IMR-90 (cell line): Measurements from ENCODE around the gene NUDCD3. TPM values are rescaled to one million over a fixed set of nuclear protein-coding genes. Genes with fewer than 3 reads are reported as not detected.

ENCODE experiments used
- ATAC-seq: fragments of 200-7000 bp; cut with Tn5 transposase; 2 replicates; pipeline ENCODE4 v1.9.1; 2020; ENCODE audit warnings: low read depth, mild to moderate bottlenecking, moderate library complexity
- BruUV-seq: library from RNA; stranded (reverse); fragments of 400-500 nt; replicated peaks from 2 replicates; lab custom pipeline; 2021; lab: Mats Ljungman, UMichigan
- CTCF ChIA-PET: fragments of 300-600 bp; formaldehyde crosslinking; extraction: SDS; loops from one replicate; lab custom pipeline; 2021; ENCODE audit warnings: antibody characterized with exemption; lab: Yijun Ruan, JAX
- POLR2A ChIA-PET: fragments of 300-600 bp; sonication (Branson Sonifier 250); formaldehyde crosslinking; loops from one replicate; lab custom pipeline; 2022; ENCODE audit warnings: antibody characterized with exemption; ENCODE audit not compliant: unreplicated experiment; lab: Charles Lee
- DNase-seq: peaks from one replicate; pipeline ENCODE4 v3.0.0; 2013
- H2AFZ ChIP-seq: replicated peaks from 2 replicates; pipeline ENCODE3; 2013; ENCODE audit warnings: low read length, mild to moderate bottlenecking; ENCODE audit not compliant: poor library complexity
- H2AK5ac ChIP-seq: 2 replicates; pipeline ENCODE4 v1.6.1; 2013; ENCODE audit warnings: low read depth, low read length, inconsistent platforms
- H2AK9ac ChIP-seq: replicated peaks from 2 replicates; pipeline ENCODE3; 2013; ENCODE audit warnings: mild to moderate bottlenecking, low read depth, low read length, moderate library complexity; ENCODE audit not compliant: poor library complexity
- H2BK120ac ChIP-seq: 2 replicates; pipeline ENCODE4 v1.6.1; 2013; ENCODE audit warnings: low read depth, low read length, inconsistent platforms
- H2BK15ac ChIP-seq: 3 replicates; pipeline ENCODE4 v1.6.1; 2013; ENCODE audit warnings: low read depth, low read length, inconsistent platforms
- H2BK20ac ChIP-seq: 2 replicates; pipeline ENCODE4 v1.6.1; 2013; ENCODE audit warnings: low read depth, mild to moderate bottlenecking, inconsistent platforms, low read length, moderate library complexity
- H2BK5ac ChIP-seq: 2 replicates; pipeline ENCODE4 v1.6.1; 2013; ENCODE audit warnings: mild to moderate bottlenecking, low read depth, low read length, inconsistent platforms; ENCODE audit not compliant: poor library complexity, severe bottlenecking
- H3K14ac ChIP-seq: replicated peaks from 2 replicates; pipeline ENCODE4 v1.6.1; 2013; ENCODE audit warnings: low read depth, low read length, inconsistent platforms
- H3K18ac ChIP-seq: 2 replicates; pipeline ENCODE4 v1.6.1; 2013; ENCODE audit warnings: low read depth, low read length, control low read depth
- H3K23ac ChIP-seq: 2 replicates; pipeline ENCODE4 v1.6.1; 2013; ENCODE audit warnings: low read depth, low read length, inconsistent platforms
- H3K27ac ChIP-seq: 2 replicates; pipeline ENCODE4 v1.5.1; 2013; ENCODE audit warnings: mild to moderate bottlenecking, control low read depth, low read length; ENCODE audit not compliant: insufficient read depth
- H3K27me3 ChIP-seq: 2 replicates; pipeline ENCODE4 v1.6.1; 2013; ENCODE audit warnings: low read length; ENCODE audit not compliant: control insufficient read depth, insufficient read depth
- H3K36me3 ChIP-seq: 2 replicates; pipeline ENCODE4 v1.6.1; 2013; ENCODE audit warnings: low read length, mixed read lengths; ENCODE audit not compliant: control insufficient read depth, insufficient read depth
- H3K4ac ChIP-seq: 2 replicates; pipeline ENCODE4 v1.6.1; 2013; ENCODE audit warnings: low read depth, low read length, inconsistent platforms
- H3K4me1 ChIP-seq: 2 replicates; pipeline ENCODE4 v1.6.1; 2013; ENCODE audit warnings: low read length, mixed read lengths; ENCODE audit not compliant: control insufficient read depth, insufficient read depth
- H3K4me2 ChIP-seq: 2 replicates; pipeline ENCODE4 v1.6.1; 2013; ENCODE audit warnings: low read depth, mild to moderate bottlenecking, control low read depth, low read length, moderate library complexity
- H3K4me3 ChIP-seq: 2 replicates; pipeline ENCODE4 v1.5.1; 2013; ENCODE audit warnings: low read depth, mild to moderate bottlenecking, control low read depth, low read length, moderate library complexity; ENCODE audit not compliant: insufficient read depth
- H3K56ac ChIP-seq: 2 replicates; pipeline ENCODE4 v1.6.1; 2013; ENCODE audit warnings: low read length, inconsistent platforms; ENCODE audit not compliant: insufficient read depth; ENCODE audit errors: extremely low read depth
- H3K79me1 ChIP-seq, 2 experiments: 2 replicates each; pipeline ENCODE4 v1.6.1; 2013; ENCODE audit warnings: low read length in 2 of 2, inconsistent platforms in 1 of 2, low read depth in 1 of 2
- H3K9ac ChIP-seq: 2 replicates; pipeline ENCODE4 v1.6.1; 2013; ENCODE audit warnings: low read depth, low read length, control low read depth
- H3K9me1 ChIP-seq: 2 replicates; pipeline ENCODE4 v1.6.1; 2013; ENCODE audit warnings: low read length, inconsistent platforms; ENCODE audit not compliant: insufficient read depth
- H3K9me3 ChIP-seq: 2 replicates; pipeline ENCODE4 v1.6.1; 2013; ENCODE audit warnings: low read length; ENCODE audit not compliant: control insufficient read depth, insufficient read depth
- H4K20me1 ChIP-seq: 2 replicates; pipeline ENCODE4 v1.6.1; 2013; ENCODE audit warnings: low read length, inconsistent platforms; ENCODE audit not compliant: insufficient read depth
- H4K5ac ChIP-seq: 2 replicates; pipeline ENCODE4 v1.6.1; 2013; ENCODE audit warnings: mild to moderate bottlenecking, low read depth, low read length, control low read depth
- H4K8ac ChIP-seq, 2 experiments: 2 replicates each; pipeline ENCODE4 v1.6.1; 2013; ENCODE audit warnings: low read depth in 2 of 2, low read length in 2 of 2, control low read depth in 1 of 2, inconsistent platforms in 1 of 2
- H4K91ac ChIP-seq: 2 replicates; pipeline ENCODE4 v1.6.1; 2013; ENCODE audit warnings: low read depth, low read length, inconsistent platforms; ENCODE audit not compliant: insufficient read depth
- BHLHE40 ChIP-seq: fragments of 150-350 bp; IDR thresholded peaks from 2 replicates; pipeline ENCODE4 v1.6.1; 2016; ENCODE audit warnings: mild to moderate bottlenecking, low read depth, low read length
- CEBPB ChIP-seq: IDR thresholded peaks from 2 replicates; pipeline ENCODE4 v1.6.1; 2012; ENCODE audit warnings: low read depth, low read length, improper control_type of control experiment
- CHD1 ChIP-seq: IDR thresholded peaks from 2 replicates; pipeline ENCODE4 v1.6.1; 2012; ENCODE audit warnings: low read depth, low read length, improper control_type of control experiment
- CTCF ChIP-seq: conservative IDR thresholded peaks from 2 replicates; pipeline ENCODE4 v1.5.1; 2012; ENCODE audit warnings: mild to moderate bottlenecking, low read depth, low read length, improper control_type of control experiment
- ELK1 ChIP-seq: fragments of 150-350 bp; IDR thresholded peaks from 2 replicates; pipeline ENCODE4 v1.6.1; 2016; ENCODE audit warnings: low read depth, mild to moderate bottlenecking, low read length, moderate library complexity, borderline replicate concordance
- FOS ChIP-seq: fragments of 150-350 bp; IDR thresholded peaks from 2 replicates; pipeline ENCODE4 v1.6.1; 2016; ENCODE audit warnings: low read depth, low read length
- MAFK ChIP-seq: IDR thresholded peaks from 2 replicates; pipeline ENCODE4 v1.6.1; 2012; ENCODE audit warnings: low read depth, low read length, improper control_type of control experiment
- MAZ ChIP-seq: IDR thresholded peaks from 2 replicates; pipeline ENCODE4 v1.6.1; 2012; ENCODE audit warnings: low read depth, mild to moderate bottlenecking, low read length, improper control_type of control experiment, moderate library complexity, borderline replicate concordance
- MXI1 ChIP-seq: IDR thresholded peaks from 2 replicates; pipeline ENCODE4 v1.6.1; 2012; ENCODE audit warnings: low read depth, mild to moderate bottlenecking, low read length, moderate library complexity, borderline replicate concordance
- NFE2L2 ChIP-seq: fragments of 150-350 bp; IDR thresholded peaks from 2 replicates; pipeline ENCODE4 v1.6.1; 2016; ENCODE audit warnings: low read depth, mild to moderate bottlenecking, low read length
- POLR2A ChIP-seq: IDR thresholded peaks from 2 replicates; pipeline ENCODE4 v1.6.1; 2012; ENCODE audit warnings: mild to moderate bottlenecking, low read depth, low read length
- RAD21 ChIP-seq: IDR thresholded peaks from 2 replicates; pipeline ENCODE4 v1.6.1; 2012; ENCODE audit warnings: low read length, improper control_type of control experiment
- RCOR1 ChIP-seq: IDR thresholded peaks from 2 replicates; pipeline ENCODE4 v1.6.1; 2012; ENCODE audit warnings: mild to moderate bottlenecking, low read length, improper control_type of control experiment; ENCODE audit not compliant: insufficient replicate concordance
- RFX5 ChIP-seq: IDR thresholded peaks from 2 replicates; pipeline ENCODE4 v1.8.0; 2012; ENCODE audit warnings: low read depth, mild to moderate bottlenecking, low read length, moderate library complexity
- SMC3 ChIP-seq: fragments of 150-350 bp; IDR thresholded peaks from 2 replicates; pipeline ENCODE4 v1.6.1; 2016; ENCODE audit warnings: low read depth, mild to moderate bottlenecking, antibody characterized with exemption, low read length, moderate library complexity
- USF2 ChIP-seq: fragments of 150-350 bp; IDR thresholded peaks from 2 replicates; pipeline ENCODE4 v1.6.1; 2017; ENCODE audit warnings: mild to moderate bottlenecking, antibody characterized with exemption, low read length, low read depth
- WGBS, 2 experiments: methylation state at CpG; one replicate each; pipeline versions ENCODE4 v1.1.5 to v1.1.7; 2013; ENCODE audit warnings: missing lambda C conversion rate in 2 of 2; ENCODE audit not compliant: insufficient read length in 1 of 2; ENCODE audit errors: extremely low coverage in 2 of 2; 5-methylcytosine and 5-hydroxymethylcytosine counted together
- dilution Hi-C: fragments of 300-500 bp; cut with HindIII; formaldehyde crosslinking; loops from one replicate; pipeline ENCODE4 v1.14.3; 2018; ENCODE audit warnings: low sequenced_read_pairs; ENCODE audit not compliant: unreplicated experiment
- in situ Hi-C: fragments of 300-500 bp; cut with MboI; formaldehyde crosslinking; loops from 3 replicates; pipeline ENCODE4 v1.14.3; 2019; ENCODE audit warnings: low sequenced_read_pairs, inconsistent platforms, mixed read lengths
- intact Hi-C: fragments of 100-400 bp; cut with micrococcal nuclease; formaldehyde crosslinking; loops from 2 replicates; pipeline ENCODE4 v1.10.0; 2022
- polyA plus RNA-seq, 3 experiments: library from polyadenylated mRNA; depleted of rRNA; stranded (reverse); fragments of >200 nt; gene quantifications; 2 replicates each; pipeline ENCODE4 v1.2.3, GENCODE V29; 2012; ENCODE audit warnings: low replicate concordance in 1 of 3
- total RNA-seq: library from RNA; depleted of rRNA; stranded (reverse); fragments of >200 nt; gene quantifications from 2 replicates; pipeline ENCODE4 v1.2.3, GENCODE V29; 2012

Gene NUDCD3
- total and polyA plus RNA-seq, 2 of the 4 experiments (the other 2 are of a cell fraction), result 49.5 to 76.0 TPM

GRCh38 chr7:44536090-44536489 is 45.6 kb upstream of the NUDCD3 start:
- H3K14ac ChIP-seq, result no peak overlapping the region
- ChIA-PET POLR2A (no interaction called here), CTCF (no interaction called here)
- no peak overlapping the region for H3K4me3 ChIP-seq
- 60% methylated on average over 1 of the region's 10 CpGs; no CpG with 5 or more reads in 1 of the 2 experiments for WGBS, 2 experiments
- ATAC-seq (no peak), DNase-seq (no peak)
- H3K23ac ChIP-seq, result no peak overlapping the region
- no peak overlapping the region for H4K91ac ChIP-seq
- no peak overlapping the region for H3K4ac ChIP-seq
- H3K56ac ChIP-seq, result no peak overlapping the region
- H4K20me1 ChIP-seq, result no peaks in the 10 kb centered on the region
- no peak overlapping the region for H2BK20ac ChIP-seq
- no peak overlapping the region for H3K4me2 ChIP-seq
- in situ Hi-C loops, result no loop called here
- H2AK5ac ChIP-seq, result no peak overlapping the region
- no TSS peak for BruUV-seq
- H3K27ac ChIP-seq, result no peak overlapping the region
- dilution Hi-C loops, result no loop called here
- H3K4me1 ChIP-seq, result peaks cover 16% of the 10 kb centered on the region
- H4K8ac ChIP-seq, result no peak overlapping the region
- H2AK9ac ChIP-seq, result no peak overlapping the region
- H2BK15ac ChIP-seq, result no peak overlapping the region
- H3K9me1 ChIP-seq, result peaks cover 19% of the 10 kb centered on the region
- H2BK120ac ChIP-seq, result no peak overlapping the region
- H2BK5ac ChIP-seq, result no peak overlapping the region
- H3K9ac ChIP-seq, result no peak overlapping the region
- TF ChIP-seq NFE2L2 (no peak), MXI1 (no peak), MAFK (no peak), MAZ (no peak), CHD1 (no peak), FOS (no peak), RAD21 (no peak), RFX5 (no peak), POLR2A (no peak), ELK1 (no peak), CTCF (no peak), USF2 (no peak), RCOR1 (no peak), CEBPB (no peak), SMC3 (no peak), BHLHE40 (no peak)
- intact Hi-C loops, result no loop called here
- no peak overlapping the region for H3K18ac ChIP-seq
- H3K9me3 ChIP-seq, result no peaks in the 10 kb centered on the region
- H4K5ac ChIP-seq, result no peak overlapping the region
- no peaks in the 10 kb centered on the region for H3K79me1 ChIP-seq
- H2AFZ ChIP-seq, result no peak overlapping the region
- no peaks in the 10 kb centered on the region for H3K36me3 ChIP-seq
- H3K27me3 ChIP-seq, result no peaks in the 10 kb centered on the region
